ENCODE data around the gene TSHZ2. TPM values are rescaled to one million over a fixed set of nuclear protein-coding genes. Genes with fewer than 3 reads are reported as not detected.

TSHZ2 gene
- total and polyA plus RNA-seq, 9 of the 15 experiments (the other 6 are each of a cell fraction or from before 2014, with no cell fraction given): 0.03 to 0.20 (median 0.05) TPM; not detected in 4

- Histone ChIP-seq H3K4me1 (replicated peaks in 1 of 2; ENCODE audit: control insufficient read depth in 2 of 2, insufficient read depth in 2 of 2, low read length in 2 of 2) (no peaks in the 10 kb centered on the region), H4K20me1 (replicated peaks; ENCODE audit: control insufficient read depth, insufficient read depth, low read length) (no peaks in the 10 kb centered on the region), H3K4me3 (no peak overlapping the region), H2AFZ (ENCODE audit: low read depth, low read length) (no peak overlapping the region), H3K4me2 (ENCODE audit: insufficient read depth, low read length) (no peak overlapping the region), H3K9me1 (ENCODE audit: control insufficient read depth, insufficient read depth, low read length) (no peaks in the 10 kb centered on the region), H3K9me3 (replicated peaks; ENCODE audit: control insufficient read depth, insufficient read depth, low read depth, low read length) (no peaks in the 10 kb centered on the region), H3K27ac (ENCODE audit: extremely low read depth, low read depth, low read length) (no peak overlapping the region), H3K27me3 (ENCODE audit: control insufficient read depth in 2 of 2, insufficient read depth in 2 of 2, low read length in 2 of 2) (peaks cover 28 to 38% of the 10 kb centered on the region in 2 experiments), H3K9ac (ENCODE audit: insufficient read depth in 1 of 2, low read depth in 2 of 2, low read length in 2 of 2) (no peak overlapping the region), H3K36me3 (ENCODE audit: control insufficient read depth, insufficient read depth, low read length) (no peaks in the 10 kb centered on the region), H3K79me2 (ENCODE audit: control insufficient read depth, insufficient read depth, low read length) (no peaks in the 10 kb centered on the region)
- WGBS (ENCODE audit: insufficient coverage, low coverage, missing lambda C conversion rate): 0% methylated on average over 3 of the region's 3 CpGs
- POLR2A ChIA-PET: no interaction called here
- BruUV-seq (replicated peaks): no TSS peak
- CTCF ChIA-PET (ENCODE audit: low intra/inter-chr PET ratio): no interaction called here
- no peak for DNase-seq (ENCODE audit: extremely low read depth in 1 of 4, low spot score in 3 of 4)
- no peak for FAIRE-seq
- ATAC-seq: no peak
- TF ChIP-seq PTTG1 (tag; IDR thresholded peaks at IDR 0.05; ENCODE audit: low read depth): no peak
- TF ChIP-seq ZNF263 (CRISPR knock-in tag; IDR thresholded peaks at IDR 0.05; ENCODE audit: borderline replicate concordance): peak; percentile 83
- intact Hi-C loops (cut with micrococcal nuclease) (no loop called here), in situ Hi-C loops (cut with MboI) (no loop called here)
Measured at GRCh38 chr20:53264604-53265003, 292.4 kb downstream of the TSHZ2 start.

GRCh38 chr20:53265304-53265875 lies 293.2 kb downstream of the TSHZ2 start:
- no peak overlapping the region for H2AFZ ChIP-seq (ENCODE audit: low read depth, low read length)
- in situ Hi-C loops (cut with MboI) (no loop called here), intact Hi-C loops (cut with micrococcal nuclease) (no loop called here)
- ChIA-PET CTCF (ENCODE audit: low intra/inter-chr PET ratio) (no interaction called here), POLR2A (no interaction called here)
- no peaks in the 10 kb centered on the region for H3K4me1 ChIP-seq (replicated peaks in 1 of 2; ENCODE audit: control insufficient read depth in 2 of 2, insufficient read depth in 2 of 2, low read length in 2 of 2)
- no peaks in the 10 kb centered on the region for H3K9me3 ChIP-seq (replicated peaks; ENCODE audit: control insufficient read depth, insufficient read depth, low read depth, low read length)
- no TSS peak for BruUV-seq (replicated peaks)
- TF ChIP-seq TCF7 (IDR thresholded peaks at IDR 0.05; ENCODE audit: borderline replicate concordance) (no peak), IFI16 (CRISPR knock-in tag; IDR thresholded peaks at IDR 0.05) (no peak), ZNF695 (CRISPR knock-in tag; IDR thresholded peaks at IDR 0.05) (no peak)
- H3K4me3 ChIP-seq: no peak overlapping the region
- no peak overlapping the region for H3K27ac ChIP-seq (ENCODE audit: extremely low read depth, low read depth, low read length)
- FAIRE-seq (no peak), DNase-seq (ENCODE audit: extremely low read depth in 1 of 4, low spot score in 3 of 4) (no peak), ATAC-seq (no peak)
- WGBS (ENCODE audit: insufficient coverage, low coverage, missing lambda C conversion rate): 0% methylated on average over 8 of the region's 8 CpGs
- peaks cover 25 to 38% of the 10 kb centered on the region in 2 experiments for H3K27me3 ChIP-seq (ENCODE audit: control insufficient read depth in 2 of 2, insufficient read depth in 2 of 2, low read length in 2 of 2)
- H3K79me2 ChIP-seq (ENCODE audit: control insufficient read depth, insufficient read depth, low read length): no peaks in the 10 kb centered on the region
- no peak overlapping the region for H3K9ac ChIP-seq (ENCODE audit: insufficient read depth in 1 of 2, low read depth in 2 of 2, low read length in 2 of 2)
- no peaks in the 10 kb centered on the region for H3K9me1 ChIP-seq (ENCODE audit: control insufficient read depth, insufficient read depth, low read length)
- H3K4me2 ChIP-seq (ENCODE audit: insufficient read depth, low read length): no peak overlapping the region
- no peaks in the 10 kb centered on the region for H4K20me1 ChIP-seq (replicated peaks; ENCODE audit: control insufficient read depth, insufficient read depth, low read length)
- H3K36me3 ChIP-seq (ENCODE audit: control insufficient read depth, insufficient read depth, low read length): no peaks in the 10 kb centered on the region
